ENCODE data around the gene USP24.
A peak's percentile ranks its signal among the peaks of the same experiment; 100 is the strongest.

The USP24 gene, protein sequence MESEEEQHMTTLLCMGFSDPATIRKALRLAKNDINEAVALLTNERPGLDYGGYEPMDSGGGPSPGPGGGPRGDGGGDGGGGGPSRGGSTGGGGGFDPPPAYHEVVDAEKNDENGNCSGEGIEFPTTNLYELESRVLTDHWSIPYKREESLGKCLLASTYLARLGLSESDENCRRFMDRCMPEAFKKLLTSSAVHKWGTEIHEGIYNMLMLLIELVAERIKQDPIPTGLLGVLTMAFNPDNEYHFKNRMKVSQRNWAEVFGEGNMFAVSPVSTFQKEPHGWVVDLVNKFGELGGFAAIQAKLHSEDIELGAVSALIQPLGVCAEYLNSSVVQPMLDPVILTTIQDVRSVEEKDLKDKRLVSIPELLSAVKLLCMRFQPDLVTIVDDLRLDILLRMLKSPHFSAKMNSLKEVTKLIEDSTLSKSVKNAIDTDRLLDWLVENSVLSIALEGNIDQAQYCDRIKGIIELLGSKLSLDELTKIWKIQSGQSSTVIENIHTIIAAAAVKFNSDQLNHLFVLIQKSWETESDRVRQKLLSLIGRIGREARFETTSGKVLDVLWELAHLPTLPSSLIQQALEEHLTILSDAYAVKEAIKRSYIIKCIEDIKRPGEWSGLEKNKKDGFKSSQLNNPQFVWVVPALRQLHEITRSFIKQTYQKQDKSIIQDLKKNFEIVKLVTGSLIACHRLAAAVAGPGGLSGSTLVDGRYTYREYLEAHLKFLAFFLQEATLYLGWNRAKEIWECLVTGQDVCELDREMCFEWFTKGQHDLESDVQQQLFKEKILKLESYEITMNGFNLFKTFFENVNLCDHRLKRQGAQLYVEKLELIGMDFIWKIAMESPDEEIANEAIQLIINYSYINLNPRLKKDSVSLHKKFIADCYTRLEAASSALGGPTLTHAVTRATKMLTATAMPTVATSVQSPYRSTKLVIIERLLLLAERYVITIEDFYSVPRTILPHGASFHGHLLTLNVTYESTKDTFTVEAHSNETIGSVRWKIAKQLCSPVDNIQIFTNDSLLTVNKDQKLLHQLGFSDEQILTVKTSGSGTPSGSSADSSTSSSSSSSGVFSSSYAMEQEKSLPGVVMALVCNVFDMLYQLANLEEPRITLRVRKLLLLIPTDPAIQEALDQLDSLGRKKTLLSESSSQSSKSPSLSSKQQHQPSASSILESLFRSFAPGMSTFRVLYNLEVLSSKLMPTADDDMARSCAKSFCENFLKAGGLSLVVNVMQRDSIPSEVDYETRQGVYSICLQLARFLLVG (N-terminal part only)

DNA sequence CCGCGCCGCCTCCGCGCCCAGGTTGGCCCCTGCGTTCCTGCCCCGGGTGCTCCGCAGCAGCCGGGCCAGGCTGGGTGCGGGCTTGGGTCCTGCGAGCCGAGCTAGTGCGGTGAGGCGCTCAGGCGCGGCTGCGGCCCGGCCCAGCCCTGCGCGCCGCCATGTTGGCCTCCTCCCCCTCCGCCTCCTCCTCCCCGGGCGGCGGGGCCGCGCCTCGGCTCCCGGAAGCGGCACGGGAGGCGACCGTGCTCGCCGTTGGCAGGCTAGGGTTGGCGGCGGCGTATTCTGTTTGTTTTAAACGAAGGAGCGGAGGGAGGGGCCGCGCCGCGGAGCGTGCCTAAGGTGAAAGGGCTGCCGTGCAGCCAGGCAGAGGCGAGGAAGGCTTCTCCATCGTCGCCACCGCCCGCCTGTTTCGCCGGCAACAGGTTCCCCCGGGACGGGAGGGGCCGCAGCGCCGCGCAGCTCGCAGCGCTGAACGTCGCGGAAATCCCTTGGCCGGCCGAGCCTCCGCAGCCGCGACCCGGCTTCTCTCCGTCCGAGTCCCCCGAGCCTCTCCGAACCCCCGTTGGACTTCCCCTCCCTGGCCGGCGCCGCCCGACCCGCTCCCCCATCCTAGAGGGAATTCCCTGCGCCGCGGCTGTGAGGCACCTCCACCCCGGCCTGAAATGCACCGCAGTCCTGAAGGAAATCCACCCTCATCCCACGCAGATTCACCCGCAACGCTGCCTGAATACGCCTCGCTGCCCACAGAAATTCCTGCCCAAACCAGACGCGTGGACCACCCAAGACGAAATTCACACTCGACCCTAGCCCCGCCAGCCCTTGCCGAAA lies at the start of gene USP24:
Gene USP24, minus strand, starts transcription at position 171 of the 828 bp plus-strand sequence. CDS start 251 bp downstream, outside the sequence.
- DNase-seq: peak; percentile 78

DNA sequence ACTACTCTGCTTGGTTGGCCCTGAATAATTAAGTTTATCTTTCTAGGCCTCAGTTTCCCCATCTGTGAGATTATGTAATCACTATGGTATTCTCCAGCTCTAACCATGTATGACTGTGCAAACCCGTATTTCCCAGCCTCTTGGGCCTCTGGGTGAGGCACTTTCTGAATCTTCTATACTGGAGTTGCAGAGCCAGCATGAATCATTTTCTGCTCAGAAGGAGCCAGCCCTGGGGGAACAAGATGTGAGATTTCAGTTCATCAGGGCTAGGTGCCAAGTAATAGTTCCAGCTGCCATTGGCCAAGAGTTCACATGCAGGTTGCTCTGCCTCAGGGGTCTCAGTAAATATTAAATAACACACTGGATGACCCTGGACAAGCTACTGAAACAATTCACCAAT lies 47.7 kb upstream of the USP24 start:
- no peak for DNase-seq

DNA sequence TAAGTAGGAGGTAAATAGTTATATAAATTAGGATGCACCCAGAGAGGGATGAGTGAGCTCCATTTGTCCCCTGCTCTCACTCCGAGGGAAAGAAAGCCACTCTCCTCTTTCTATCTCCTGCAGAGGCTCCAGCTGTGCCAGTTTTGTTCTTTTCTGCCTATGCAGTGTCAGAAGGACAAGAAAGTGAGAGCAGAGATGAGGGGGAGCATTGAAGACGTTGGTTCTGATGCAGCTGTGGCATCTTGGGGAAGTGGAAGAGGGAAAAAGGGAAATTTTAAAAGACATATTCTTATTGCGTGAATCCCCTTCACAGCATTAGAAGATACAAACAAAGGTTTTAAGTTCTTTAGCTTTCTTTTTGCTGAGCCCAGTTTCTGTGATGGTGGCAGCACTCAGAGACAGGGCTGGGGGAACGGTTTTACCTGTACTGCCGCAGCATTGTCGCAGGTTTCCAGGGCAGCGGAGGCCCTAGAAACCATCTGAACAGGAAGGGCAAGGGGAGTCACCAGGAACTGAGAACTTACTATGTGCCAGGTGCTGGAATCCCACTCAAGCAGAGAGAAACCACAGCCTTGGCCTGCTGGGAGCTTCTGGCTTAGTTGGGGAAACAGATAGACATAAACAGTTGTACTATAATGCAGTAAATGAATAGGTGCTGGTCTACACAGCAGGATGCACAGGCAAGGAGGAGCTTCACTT lies 44.9 kb upstream of the USP24 start:
- no peak for DNase-seq

DNA sequence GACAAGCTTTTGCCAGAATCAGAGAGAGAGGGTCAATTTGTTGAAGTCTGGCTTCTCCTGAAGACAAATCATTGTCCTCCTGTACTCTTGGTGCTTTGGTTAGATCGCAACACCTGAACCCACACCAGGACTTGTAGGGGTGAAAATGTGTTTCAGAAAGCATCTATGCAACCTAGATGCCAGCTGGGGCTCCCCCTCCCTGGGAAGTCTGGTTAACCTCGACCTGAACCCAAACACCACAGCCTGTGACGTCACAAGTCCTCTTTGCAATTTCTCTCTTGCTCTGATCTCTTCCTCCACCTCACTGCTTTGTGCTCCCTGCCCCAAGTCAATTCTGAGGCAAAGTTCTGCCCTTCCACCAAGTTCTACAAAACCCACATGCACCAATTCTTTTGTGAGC lies 42.8 kb upstream of the USP24 start:
- DNase-seq: no peak

DNA sequence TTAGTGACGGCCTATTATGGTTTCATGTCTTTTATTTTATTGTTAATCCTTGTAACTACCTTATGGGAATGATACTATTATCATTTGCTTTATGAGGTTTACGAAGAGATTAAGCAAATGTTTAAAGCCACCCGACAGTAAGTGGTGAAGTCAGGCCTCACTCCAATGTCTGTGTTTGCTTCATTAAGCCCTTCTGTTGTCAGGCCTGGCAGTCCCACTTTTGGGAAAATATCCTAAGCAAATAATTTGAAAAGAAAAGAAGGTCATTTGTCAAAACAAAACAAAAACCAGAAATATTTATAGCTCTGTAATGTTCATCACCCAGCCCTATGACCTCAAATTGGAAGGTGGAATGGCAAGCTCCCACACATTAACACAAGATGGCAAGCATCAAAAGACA lies 40.7 kb upstream of the USP24 start:
- DNase-seq: no peak

DNA sequence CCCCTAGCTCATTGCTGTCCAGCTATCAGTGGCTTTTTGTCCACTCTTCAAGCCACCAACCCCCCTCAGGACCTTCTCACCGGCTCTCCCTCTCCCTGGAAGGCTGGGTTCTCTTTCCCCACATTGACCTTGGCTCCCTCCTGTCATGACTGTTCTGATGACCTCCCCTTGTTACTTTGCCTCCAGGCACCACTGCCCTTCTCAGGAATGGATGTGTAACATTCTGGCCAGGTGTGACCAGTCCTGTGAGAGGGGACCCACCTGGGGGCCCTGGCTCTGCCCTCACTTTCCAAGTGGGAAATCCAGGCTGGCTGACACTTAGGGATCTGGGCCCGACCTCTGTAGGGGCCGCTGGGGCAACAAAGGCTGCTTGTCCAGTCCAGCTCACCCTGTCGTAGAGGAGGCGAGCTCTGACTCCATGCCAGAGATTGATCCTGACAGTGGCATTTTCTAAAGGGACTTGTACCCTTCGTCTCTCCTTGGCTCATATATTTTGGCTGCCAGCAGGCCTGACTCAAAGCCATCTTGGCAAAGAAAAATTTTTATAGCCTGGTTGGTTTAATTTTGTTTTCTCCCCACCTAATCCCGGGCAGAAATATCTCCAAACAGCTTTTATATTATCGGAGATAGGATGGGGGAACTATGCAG lies 37.9 kb upstream of the USP24 start:
- DNase-seq: no peak

GRCh38 chr1:55250399-55251075 lies 35.4 kb upstream of the USP24 start:
- DNase-seq: no peak

- no peak for DNase-seq
Observed at GRCh38 chr1:55249646-55250398, 34.7 kb upstream of the USP24 start.

- no peak for DNase-seq
Observed at GRCh38 chr1:55246896-55247295, 31.7 kb upstream of the USP24 start.

- no peak for DNase-seq
Observed at GRCh38 chr1:55246331-55246730, 31.2 kb upstream of the USP24 start.

- DNase-seq: no peak
Observed at GRCh38 chr1:55245781-55246180, 30.6 kb upstream of the USP24 start.

DNA sequence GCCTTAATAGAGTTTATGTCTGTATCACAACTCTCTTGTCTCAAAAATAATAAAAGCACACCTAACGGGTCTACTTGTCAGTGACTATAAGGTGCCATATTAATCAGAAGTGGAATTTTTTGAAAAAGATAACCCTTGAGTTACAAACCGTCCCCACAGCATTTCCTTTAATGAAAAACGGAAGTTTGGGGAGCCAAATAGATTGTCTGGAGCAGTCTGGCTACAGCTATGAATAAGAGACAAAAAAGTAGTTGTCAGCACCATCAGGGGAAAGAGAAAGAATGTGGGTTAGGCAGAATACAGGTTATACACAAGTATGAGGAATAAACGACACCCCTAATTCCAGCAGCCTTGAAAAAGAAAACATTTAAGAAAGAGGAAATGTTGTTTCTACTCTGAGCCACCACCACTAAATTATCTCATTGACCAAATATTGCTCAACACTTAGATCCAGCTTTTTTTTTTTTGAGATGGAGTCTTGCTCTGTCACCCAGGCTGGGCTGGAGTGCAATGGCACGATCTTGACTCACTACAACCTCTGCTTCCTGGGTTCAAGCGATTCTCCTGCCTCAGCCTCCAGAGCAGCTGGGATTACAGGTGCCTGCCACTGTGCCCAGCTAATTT lies 29.4 kb upstream of the USP24 start:
- no peak for DNase-seq

DNA sequence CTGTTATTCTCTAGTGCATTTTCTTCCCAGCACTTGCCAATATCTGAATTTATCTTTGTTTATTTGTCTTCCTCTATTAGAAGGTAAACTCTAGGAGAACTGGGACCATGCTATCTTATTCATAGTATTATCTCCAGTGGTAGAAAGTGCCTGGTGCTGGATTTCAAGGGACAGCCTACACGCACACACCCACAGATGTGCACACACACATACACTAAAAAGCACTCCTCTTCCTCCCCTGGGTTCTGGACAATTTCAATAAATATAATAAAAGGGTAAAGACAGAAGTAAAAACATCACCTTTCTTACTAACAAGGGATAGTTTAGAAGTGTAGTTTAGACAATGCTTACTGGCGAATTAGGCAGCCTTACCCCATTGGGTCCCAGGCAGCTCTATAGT lies 28.5 kb upstream of the USP24 start:
- no peak for DNase-seq

GRCh38 chr1:55239548-55239947 lies 24.4 kb upstream of the USP24 start:
- DNase-seq: no peak

DNA sequence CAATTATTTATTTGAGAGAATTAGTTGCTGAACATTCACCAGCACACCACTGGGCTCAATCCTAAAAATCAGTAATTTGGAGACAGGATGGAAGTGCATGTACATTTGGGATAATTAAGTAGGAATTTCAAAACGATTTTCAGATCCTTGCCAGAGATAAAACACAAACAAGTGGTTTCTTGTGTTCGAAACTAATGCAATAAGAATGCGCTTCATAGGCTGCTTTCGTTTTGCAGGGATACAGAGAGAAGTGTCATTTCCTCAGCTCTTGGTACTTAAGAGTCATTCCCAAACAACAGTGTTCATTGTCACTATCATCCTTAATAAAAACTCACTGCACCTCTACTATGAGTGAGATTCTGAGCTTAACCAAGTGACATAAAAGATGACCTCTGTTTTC lies 20.6 kb upstream of the USP24 start:
- no peak for DNase-seq

DNA sequence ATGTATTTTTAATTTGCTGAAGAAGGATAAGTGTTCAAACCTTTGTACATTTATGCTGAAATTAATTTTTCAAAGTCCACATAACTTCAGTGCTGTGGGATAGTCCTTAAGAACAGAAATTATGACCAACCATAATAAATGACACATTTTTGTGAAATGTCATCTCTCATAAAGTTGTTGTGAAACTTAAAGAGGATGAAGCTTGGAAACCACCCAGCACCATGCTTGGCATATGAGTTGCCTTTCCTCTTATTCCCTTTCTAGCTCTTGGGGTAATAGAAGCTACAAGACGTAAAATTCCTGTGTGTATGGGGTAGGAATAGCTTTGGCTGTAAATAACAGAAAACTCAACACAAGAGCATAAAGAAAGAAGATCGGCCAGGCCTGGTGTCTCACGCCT lies 18.9 kb upstream of the USP24 start:
- DNase-seq: no peak

DNA sequence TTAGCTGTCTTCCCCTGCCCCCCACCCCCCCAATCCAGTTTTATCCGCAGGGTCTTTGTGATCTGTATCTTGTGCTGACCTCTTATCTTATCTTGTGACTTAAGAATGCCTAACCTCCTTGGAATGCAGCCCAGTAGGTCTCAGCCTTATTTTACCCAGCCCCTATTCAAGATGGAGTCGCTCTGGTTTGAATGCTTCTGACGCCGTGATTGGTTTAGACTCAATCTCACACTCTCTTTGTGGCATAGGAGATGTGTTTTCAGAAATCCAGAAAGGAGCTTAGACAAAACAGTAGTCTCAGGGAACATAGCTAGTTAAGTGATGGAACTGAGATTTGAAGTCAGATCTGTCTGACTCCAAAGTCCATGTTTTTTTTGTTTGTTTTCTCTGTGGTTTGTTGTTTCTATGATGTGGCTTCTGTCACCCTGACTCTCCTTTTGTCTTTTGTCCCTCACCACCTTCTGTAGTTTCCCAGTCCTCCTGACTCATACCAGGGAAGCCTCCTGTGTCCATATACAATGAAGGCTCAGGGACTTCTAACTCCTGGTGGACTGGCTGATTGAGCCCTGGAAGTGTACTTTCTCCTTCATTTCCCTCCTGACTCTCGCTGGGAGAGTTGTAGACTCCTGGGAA lies 18.1 kb upstream of the USP24 start:
- DNase-seq: no peak

- DNase-seq: no peak
Observed at GRCh38 chr1:55232448-55233144, 17.4 kb upstream of the USP24 start.

Data from stimulated activated CD4-positive, alpha-beta T cell treated with anti-CD3 and anti-CD28 coated beads, Interleukin-4, amount 100 ng/mL, for 1 hour (primary cell).